B cell (primary cell): ENCODE results near the gene PTGIR.

Experiments used
- EZH2 ChIP-seq: IDR thresholded peaks from 2 replicates; pipeline ENCODE4 v1.6.1; 2012; ENCODE audit warnings: borderline replicate concordance, low read depth, mild to moderate bottlenecking, moderate library complexity, low read length; ENCODE audit not compliant: insufficient read depth, poor library complexity, severe bottlenecking
- TF ChIP-seq, protein P1 (sequence below): fragments of 200-600 bp; IDR thresholded peaks from one replicate; pipeline ENCODE4 v1.8.0; 2022; ENCODE audit warnings: antibody characterized with exemption, mild to moderate bottlenecking

DNA sequence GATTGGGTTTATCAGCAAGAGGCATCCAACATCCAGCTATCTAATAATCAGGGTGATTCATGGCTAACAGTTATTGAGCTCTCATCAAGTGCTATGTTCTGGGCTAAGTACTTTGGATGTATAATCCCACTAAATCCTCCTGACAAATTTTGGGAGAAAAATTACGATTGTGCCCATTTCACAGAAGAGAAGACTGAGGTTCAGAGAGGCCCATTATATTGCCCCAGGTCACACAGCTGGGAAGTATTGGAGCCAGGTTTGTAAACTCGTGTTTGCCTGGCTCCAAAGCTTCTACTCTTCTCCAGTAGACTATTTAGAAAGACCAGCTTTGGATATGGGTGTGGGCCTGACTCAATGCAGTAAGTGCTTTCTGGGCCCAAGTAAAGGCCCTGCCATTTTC, 44.6 kb downstream of the PTGIR start:
- TF ChIP-seq, protein P1, sequence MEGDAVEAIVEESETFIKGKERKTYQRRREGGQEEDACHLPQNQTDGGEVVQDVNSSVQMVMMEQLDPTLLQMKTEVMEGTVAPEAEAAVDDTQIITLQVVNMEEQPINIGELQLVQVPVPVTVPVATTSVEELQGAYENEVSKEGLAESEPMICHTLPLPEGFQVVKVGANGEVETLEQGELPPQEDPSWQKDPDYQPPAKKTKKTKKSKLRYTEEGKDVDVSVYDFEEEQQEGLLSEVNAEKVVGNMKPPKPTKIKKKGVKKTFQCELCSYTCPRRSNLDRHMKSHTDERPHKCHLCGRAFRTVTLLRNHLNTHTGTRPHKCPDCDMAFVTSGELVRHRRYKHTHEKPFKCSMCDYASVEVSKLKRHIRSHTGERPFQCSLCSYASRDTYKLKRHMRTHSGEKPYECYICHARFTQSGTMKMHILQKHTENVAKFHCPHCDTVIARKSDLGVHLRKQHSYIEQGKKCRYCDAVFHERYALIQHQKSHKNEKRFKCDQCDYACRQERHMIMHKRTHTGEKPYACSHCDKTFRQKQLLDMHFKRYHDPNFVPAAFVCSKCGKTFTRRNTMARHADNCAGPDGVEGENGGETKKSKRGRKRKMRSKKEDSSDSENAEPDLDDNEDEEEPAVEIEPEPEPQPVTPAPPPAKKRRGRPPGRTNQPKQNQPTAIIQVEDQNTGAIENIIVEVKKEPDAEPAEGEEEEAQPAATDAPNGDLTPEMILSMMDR, result no peak
- TF ChIP-seq EZH2, result no peak
